GM13976 (cell line): ENCODE results near the gene KAT7.
"Not testable (repeated sequence)": the region's sequence is repeated elsewhere in the genome, so short reads cannot be mapped to it uniquely, and the experiment has no call there.

ENCODE experiments used
- DNase-seq: peaks from one replicate; pipeline ENCODE4 v3.0.0; 2012; ENCODE audit warnings: low spot score
- in situ Hi-C: fragments of 300-500 bp; cut with MboI; formaldehyde crosslinking; loops from one replicate; pipeline ENCODE4 v1.12.0; 2022; ENCODE audit warnings: low sequenced_read_pairs, mixed read lengths, inconsistent platforms; ENCODE audit not compliant: unreplicated experiment
- TF ChIP-seq, protein P1 (sequence below): IDR thresholded peaks from 2 replicates; pipeline ENCODE4 v1.5.1; 2012; ENCODE audit warnings: borderline replicate concordance, mild to moderate bottlenecking; ENCODE audit not compliant: insufficient read depth; ENCODE audit errors: extremely low read depth, missing control alignments, control extremely low read depth

The KAT7 gene

DNA sequence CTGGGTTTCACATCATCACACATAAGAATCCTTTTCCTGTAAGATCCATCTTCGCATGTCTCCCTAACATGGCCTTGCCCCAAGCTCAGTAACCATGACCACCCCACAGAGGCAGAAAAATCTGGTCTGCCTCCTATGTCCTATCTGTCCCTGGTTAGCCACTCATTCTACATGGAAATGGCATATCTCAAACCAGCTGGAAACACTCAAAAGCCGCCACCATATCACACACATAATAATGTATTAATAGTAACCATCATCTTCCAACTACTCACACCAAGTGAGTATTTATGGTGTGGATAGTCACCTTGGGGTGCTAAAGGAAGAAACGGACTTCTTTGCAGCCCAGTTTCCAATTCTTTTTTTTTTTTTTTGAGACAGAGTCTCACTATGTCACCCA, 36.0 kb upstream of the KAT7 start:
- in situ Hi-C loops = no loop called here
- no peak for DNase-seq
- TF ChIP-seq, protein P1, sequence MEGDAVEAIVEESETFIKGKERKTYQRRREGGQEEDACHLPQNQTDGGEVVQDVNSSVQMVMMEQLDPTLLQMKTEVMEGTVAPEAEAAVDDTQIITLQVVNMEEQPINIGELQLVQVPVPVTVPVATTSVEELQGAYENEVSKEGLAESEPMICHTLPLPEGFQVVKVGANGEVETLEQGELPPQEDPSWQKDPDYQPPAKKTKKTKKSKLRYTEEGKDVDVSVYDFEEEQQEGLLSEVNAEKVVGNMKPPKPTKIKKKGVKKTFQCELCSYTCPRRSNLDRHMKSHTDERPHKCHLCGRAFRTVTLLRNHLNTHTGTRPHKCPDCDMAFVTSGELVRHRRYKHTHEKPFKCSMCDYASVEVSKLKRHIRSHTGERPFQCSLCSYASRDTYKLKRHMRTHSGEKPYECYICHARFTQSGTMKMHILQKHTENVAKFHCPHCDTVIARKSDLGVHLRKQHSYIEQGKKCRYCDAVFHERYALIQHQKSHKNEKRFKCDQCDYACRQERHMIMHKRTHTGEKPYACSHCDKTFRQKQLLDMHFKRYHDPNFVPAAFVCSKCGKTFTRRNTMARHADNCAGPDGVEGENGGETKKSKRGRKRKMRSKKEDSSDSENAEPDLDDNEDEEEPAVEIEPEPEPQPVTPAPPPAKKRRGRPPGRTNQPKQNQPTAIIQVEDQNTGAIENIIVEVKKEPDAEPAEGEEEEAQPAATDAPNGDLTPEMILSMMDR = no peak

DNA sequence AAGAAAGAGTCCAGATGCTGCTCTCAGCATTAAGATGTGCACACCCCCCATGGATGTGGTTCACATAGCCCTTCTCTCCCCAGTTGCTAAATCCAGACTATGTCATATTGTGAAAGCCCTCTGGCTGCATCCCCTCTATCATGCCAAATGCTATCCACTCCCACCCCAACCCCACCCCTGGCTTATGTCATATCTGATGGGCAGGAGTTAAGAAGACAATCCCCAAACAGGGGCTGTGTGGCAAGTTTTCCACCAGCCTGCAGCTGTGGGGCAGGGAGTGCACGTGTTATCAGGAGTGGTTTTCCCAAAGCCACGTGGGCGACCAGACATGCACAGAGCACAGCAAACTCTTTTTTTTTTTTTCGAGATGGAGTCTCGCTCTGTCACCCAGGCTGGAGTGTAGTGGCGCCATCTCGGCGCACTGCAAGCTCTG, 34.5 kb upstream of the KAT7 start:
- DNase-seq = no peak
- in situ Hi-C loops = no loop called here
- TF ChIP-seq, protein P1 = no peak

DNA sequence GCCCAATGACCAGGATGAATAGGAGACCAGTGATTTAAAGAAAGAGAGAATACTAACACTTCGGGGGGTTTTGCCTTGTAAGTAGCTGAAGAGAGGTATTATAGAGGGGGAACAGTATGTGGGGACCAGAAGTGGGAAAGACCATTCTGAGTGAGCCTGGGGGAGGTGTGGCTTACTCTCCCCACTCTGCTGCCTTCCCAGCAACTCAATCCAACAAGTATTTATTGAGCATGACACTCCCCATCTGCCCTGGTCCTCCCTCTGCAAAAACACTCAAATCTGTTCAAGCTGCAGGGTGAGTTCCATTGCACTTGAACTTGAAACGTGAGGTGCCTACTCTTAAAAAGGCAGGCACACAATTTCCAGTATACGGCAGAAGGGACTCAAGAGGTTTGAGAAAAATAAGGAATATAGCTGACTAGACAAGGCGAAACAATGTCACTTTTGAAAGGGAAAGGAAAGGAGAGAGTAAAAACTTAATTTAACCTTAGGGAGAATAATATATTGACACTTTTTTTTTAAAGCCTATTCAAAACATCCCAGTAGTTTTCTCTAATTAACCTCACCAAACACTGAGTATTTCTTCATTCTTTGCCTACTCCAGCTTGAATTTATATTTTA, 32.7 kb upstream of the KAT7 start:
- DNase-seq = no peak
- in situ Hi-C loops = no loop called here

DNA sequence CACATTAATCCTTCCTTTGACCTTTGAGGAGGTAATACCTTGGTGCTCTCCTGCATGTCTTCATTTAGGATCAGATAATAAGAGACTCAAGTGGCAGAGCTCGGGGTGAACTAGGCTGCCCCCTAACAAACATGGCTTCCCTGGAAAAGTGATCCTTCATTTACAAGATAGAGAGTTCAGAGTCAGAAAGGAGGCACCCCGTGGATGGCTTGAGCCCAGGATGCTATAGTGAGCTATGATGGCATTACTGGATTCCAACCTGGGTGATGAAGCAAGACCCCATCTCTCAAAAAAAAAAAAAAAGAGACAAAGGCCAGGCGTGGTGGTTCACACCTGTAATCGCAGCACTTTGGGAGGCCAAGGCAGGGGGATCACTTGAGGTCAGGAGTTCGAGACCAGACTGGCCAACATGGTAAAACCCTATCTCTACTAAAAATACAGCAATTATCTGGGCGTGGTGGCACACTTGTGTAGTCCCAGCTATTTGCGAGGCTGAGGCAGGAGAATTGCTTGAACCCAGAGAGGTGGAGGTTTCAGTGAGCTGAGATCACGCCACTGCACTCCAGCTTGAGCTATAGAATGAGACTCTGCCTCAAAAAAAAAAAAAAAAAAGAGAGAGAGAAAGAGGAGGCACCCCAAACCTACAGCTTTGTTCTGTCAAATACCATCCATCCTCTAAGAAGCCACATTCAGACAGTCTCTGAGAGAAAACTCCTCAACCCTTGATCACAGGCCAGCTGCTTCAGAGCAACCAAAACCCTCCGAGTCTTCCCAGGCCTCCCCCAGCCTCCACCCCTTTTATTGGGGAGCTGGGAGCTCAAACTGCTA, 31.9 kb upstream of the KAT7 start:
- in situ Hi-C loops = no loop called here
- TF ChIP-seq, protein P1 = no peak
- DNase-seq = no peak

More for the DNA sequence above, 32.7 kb upstream of the KAT7 start:
- TF ChIP-seq, protein P1 = no peak

DNA sequence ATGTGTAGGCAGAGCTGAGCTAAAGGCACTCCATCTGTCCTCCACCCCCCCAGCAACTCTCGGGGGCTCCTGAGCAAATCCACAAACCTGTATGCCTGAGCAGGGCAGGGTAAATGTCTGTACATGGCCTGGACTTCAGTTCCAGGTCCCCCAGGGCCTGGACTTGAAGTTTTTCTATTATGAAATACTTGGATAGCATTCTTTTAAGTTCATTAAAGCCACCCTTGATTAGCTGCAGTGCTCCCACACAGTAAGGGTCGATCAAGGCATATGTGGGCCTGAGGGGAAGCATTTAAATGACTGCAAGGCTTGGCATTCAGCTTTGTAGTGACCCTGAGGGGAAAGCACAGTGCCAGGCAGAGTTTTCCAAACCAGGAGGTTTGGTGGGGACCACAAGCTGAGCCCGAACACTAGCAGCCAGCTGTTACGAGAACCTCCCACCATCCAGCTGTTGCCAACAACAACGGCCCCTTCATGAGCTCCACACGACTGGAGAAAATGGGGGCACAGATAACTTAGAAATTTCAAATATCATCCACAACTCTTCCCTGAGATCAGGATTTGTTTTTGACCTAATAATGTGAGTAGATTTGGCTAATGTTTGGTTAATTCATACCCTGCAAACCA, 31.2 kb upstream of the KAT7 start:
- in situ Hi-C loops = no loop called here
- no peak for DNase-seq
- TF ChIP-seq, protein P1 = no peak

DNA sequence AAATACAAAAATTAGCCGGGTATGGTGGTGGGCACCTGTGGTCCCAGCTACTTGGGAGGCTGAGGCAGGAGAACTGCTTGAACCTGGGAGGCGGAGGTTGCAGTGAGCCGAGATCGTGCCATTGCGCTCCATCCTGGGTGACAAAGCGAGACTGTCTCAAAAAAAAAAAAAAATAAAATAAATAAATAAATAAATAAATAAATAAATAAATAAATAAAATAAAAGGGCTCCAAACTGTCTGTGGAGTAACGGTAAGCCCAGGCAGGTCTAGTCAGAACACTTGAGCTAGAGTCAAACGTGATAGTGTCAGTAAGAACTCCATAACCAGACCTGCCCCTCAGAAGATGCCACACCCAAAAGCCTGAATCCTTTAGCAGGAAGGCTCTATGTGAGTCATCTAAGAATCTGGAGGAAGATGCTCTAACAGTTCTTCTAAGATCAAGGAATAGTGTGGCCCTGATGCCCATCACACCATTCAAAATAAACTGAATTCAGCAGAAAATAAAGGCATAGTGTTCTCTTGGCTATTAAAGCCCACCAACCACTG, 29.9 kb upstream of the KAT7 start:
- in situ Hi-C loops = not testable (repeated sequence)

DNA sequence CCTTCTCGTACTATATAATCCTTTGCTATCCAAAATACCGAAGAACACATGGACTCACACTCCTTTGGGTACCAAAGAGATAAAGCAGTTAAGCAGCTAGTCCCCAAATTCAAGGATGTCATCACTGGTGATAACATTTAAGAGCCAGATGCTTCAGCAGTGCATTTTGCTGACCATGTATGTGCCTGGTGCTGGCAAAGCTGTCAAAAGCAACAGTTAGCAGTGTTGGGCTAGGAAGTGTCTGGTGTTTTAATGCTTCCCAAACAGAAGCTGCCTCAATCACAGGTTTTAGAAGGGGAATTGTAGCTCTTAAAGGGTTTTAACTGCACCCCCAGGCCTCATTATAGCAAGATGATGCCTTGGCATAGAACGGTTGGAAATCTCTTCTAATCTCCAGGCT, 29.3 kb upstream of the KAT7 start:
- in situ Hi-C loops = no loop called here
- no peak for DNase-seq
- TF ChIP-seq, protein P1 = no peak

More for the DNA sequence above, 29.9 kb upstream of the KAT7 start:
- DNase-seq = not testable (repeated sequence)
